ENCODE results near the gene VAMP4.

The VAMP4 gene

GRCh38 chr1:171717062-171717718 is 24.7 kb downstream of the VAMP4 start:
- no peaks in the 10 kb centered on the region for H3K4me1 ChIP-seq (ENCODE audit: insufficient read depth, insufficient read length)
- H3K4me3 ChIP-seq (ENCODE audit: insufficient read length, low read depth) = no peak overlapping the region
- no peaks in the 10 kb centered on the region for H3K9me3 ChIP-seq (ENCODE audit: insufficient read depth, low read length)
- no peaks in the 10 kb centered on the region for H3K36me3 ChIP-seq (ENCODE audit: insufficient read depth, insufficient read length, low read length)
- H3K27me3 ChIP-seq (ENCODE audit: insufficient read depth, insufficient read length) = no peaks in the 10 kb centered on the region
- DNase-seq (ENCODE audit: low read depth, low spot score) = no peak
- H3K9ac ChIP-seq (ENCODE audit: insufficient read length, low read depth) = no peak overlapping the region
- TF ChIP-seq YY1 (IDR thresholded peaks at IDR 0.05; ENCODE audit: insufficient read depth, insufficient read length) (no peak), ZNF274 (IDR thresholded peaks at IDR 0.05; ENCODE audit: low read depth, low read length) (no peak), SUZ12 (IDR thresholded peaks at IDR 0.05; ENCODE audit: extremely low read depth, insufficient read depth, insufficient read length) (no peak)

- no peaks in the 10 kb centered on the region for H3K4me1 ChIP-seq (ENCODE audit: insufficient read depth, insufficient read length)
- no peak overlapping the region for H3K4me3 ChIP-seq (ENCODE audit: insufficient read length, low read depth)
- H3K9ac ChIP-seq (ENCODE audit: insufficient read length, low read depth) = no peak overlapping the region
- no peaks in the 10 kb centered on the region for H3K36me3 ChIP-seq (ENCODE audit: insufficient read depth, insufficient read length, low read length)
- H3K27me3 ChIP-seq (ENCODE audit: insufficient read depth, insufficient read length) = no peaks in the 10 kb centered on the region
- no peak for TF ChIP-seq ZNF274 (IDR thresholded peaks at IDR 0.05; ENCODE audit: low read depth, low read length)
- no peak for TF ChIP-seq SUZ12 (IDR thresholded peaks at IDR 0.05; ENCODE audit: extremely low read depth, insufficient read depth, insufficient read length)
- TF ChIP-seq YY1 (IDR thresholded peaks at IDR 0.05; ENCODE audit: insufficient read depth, insufficient read length) = no peak
- DNase-seq (ENCODE audit: low read depth, low spot score) = no peak
- H3K9me3 ChIP-seq (ENCODE audit: insufficient read depth, low read length) = no peaks in the 10 kb centered on the region
Measured at GRCh38 chr1:171716616-171717015, 25.2 kb downstream of the VAMP4 start.

- Histone ChIP-seq H3K27me3 (ENCODE audit: insufficient read depth, insufficient read length) (no peaks in the 10 kb centered on the region), H3K9me3 (ENCODE audit: insufficient read depth, low read length) (no peaks in the 10 kb centered on the region), H3K9ac (ENCODE audit: insufficient read length, low read depth) (no peak overlapping the region), H3K4me1 (ENCODE audit: insufficient read depth, insufficient read length) (no peaks in the 10 kb centered on the region), H3K36me3 (ENCODE audit: insufficient read depth, insufficient read length, low read length) (no peaks in the 10 kb centered on the region), H3K4me3 (ENCODE audit: insufficient read length, low read depth) (no peak overlapping the region)
- TF ChIP-seq YY1 (IDR thresholded peaks at IDR 0.05; ENCODE audit: insufficient read depth, insufficient read length) = no peak
- TF ChIP-seq SUZ12 (IDR thresholded peaks at IDR 0.05; ENCODE audit: extremely low read depth, insufficient read depth, insufficient read length) = no peak
- no peak for TF ChIP-seq ZNF274 (IDR thresholded peaks at IDR 0.05; ENCODE audit: low read depth, low read length)
- DNase-seq (ENCODE audit: low read depth, low spot score) = no peak
Measured at GRCh38 chr1:171715813-171716251, 26.0 kb downstream of the VAMP4 start.

GRCh38 chr1:171712341-171712740 is 29.5 kb downstream of the VAMP4 start:
- H3K4me3 ChIP-seq (ENCODE audit: insufficient read length, low read depth) = no peak overlapping the region
- H3K4me1 ChIP-seq (ENCODE audit: insufficient read depth, insufficient read length) = no peaks in the 10 kb centered on the region
- TF ChIP-seq YY1 (IDR thresholded peaks at IDR 0.05; ENCODE audit: insufficient read depth, insufficient read length) (no peak), ZNF274 (IDR thresholded peaks at IDR 0.05; ENCODE audit: low read depth, low read length) (no peak), SUZ12 (IDR thresholded peaks at IDR 0.05; ENCODE audit: extremely low read depth, insufficient read depth, insufficient read length) (no peak)

GRCh38 chr1:171711643-171712042 is 30.2 kb downstream of the VAMP4 start:
- no peak overlapping the region for H3K9ac ChIP-seq (ENCODE audit: insufficient read length, low read depth)
- no peak for DNase-seq (ENCODE audit: low read depth, low spot score)
- H3K4me3 ChIP-seq (ENCODE audit: insufficient read length, low read depth) = no peak overlapping the region
- no peaks in the 10 kb centered on the region for H3K4me1 ChIP-seq (ENCODE audit: insufficient read depth, insufficient read length)
- H3K9me3 ChIP-seq (ENCODE audit: insufficient read depth, low read length) = no peaks in the 10 kb centered on the region
- no peaks in the 10 kb centered on the region for H3K27me3 ChIP-seq (ENCODE audit: insufficient read depth, insufficient read length)
- H3K36me3 ChIP-seq (ENCODE audit: insufficient read depth, insufficient read length, low read length) = peaks cover 5% of the 10 kb centered on the region
- TF ChIP-seq SUZ12 (IDR thresholded peaks at IDR 0.05; ENCODE audit: extremely low read depth, insufficient read depth, insufficient read length) (no peak), ZNF274 (IDR thresholded peaks at IDR 0.05; ENCODE audit: low read depth, low read length) (no peak), YY1 (IDR thresholded peaks at IDR 0.05; ENCODE audit: insufficient read depth, insufficient read length) (no peak)

More at GRCh38 chr1:171712341-171712740, 29.5 kb downstream of the VAMP4 start:
- DNase-seq (ENCODE audit: low read depth, low spot score) = no peak
- Histone ChIP-seq H3K9me3 (ENCODE audit: insufficient read depth, low read length) (no peaks in the 10 kb centered on the region), H3K36me3 (ENCODE audit: insufficient read depth, insufficient read length, low read length) (peaks cover 5% of the 10 kb centered on the region), H3K9ac (ENCODE audit: insufficient read length, low read depth) (no peak overlapping the region), H3K27me3 (ENCODE audit: insufficient read depth, insufficient read length) (no peaks in the 10 kb centered on the region)

GRCh38 chr1:171707583-171707982 is 34.3 kb downstream of the VAMP4 start:
- Histone ChIP-seq H3K4me1 (ENCODE audit: insufficient read depth, insufficient read length) (no peaks in the 10 kb centered on the region), H3K36me3 (ENCODE audit: insufficient read depth, insufficient read length, low read length) (peaks cover 5% of the 10 kb centered on the region), H3K4me3 (ENCODE audit: insufficient read length, low read depth) (no peak overlapping the region), H3K9ac (ENCODE audit: insufficient read length, low read depth) (no peak overlapping the region), H3K9me3 (ENCODE audit: insufficient read depth, low read length) (no peaks in the 10 kb centered on the region), H3K27me3 (ENCODE audit: insufficient read depth, insufficient read length) (no peaks in the 10 kb centered on the region)
- DNase-seq (ENCODE audit: low read depth, low spot score) = no peak
- no peak for TF ChIP-seq YY1 (IDR thresholded peaks at IDR 0.05; ENCODE audit: insufficient read depth, insufficient read length)
- TF ChIP-seq SUZ12 (IDR thresholded peaks at IDR 0.05; ENCODE audit: extremely low read depth, insufficient read depth, insufficient read length) = no peak
- TF ChIP-seq ZNF274 (IDR thresholded peaks at IDR 0.05; ENCODE audit: low read depth, low read length) = no peak

- Histone ChIP-seq H3K9ac (ENCODE audit: insufficient read length, low read depth) (no peak overlapping the region), H3K4me1 (ENCODE audit: insufficient read depth, insufficient read length) (no peaks in the 10 kb centered on the region), H3K9me3 (ENCODE audit: insufficient read depth, low read length) (peaks cover 2% of the 10 kb centered on the region; the same call in 1 of the 2 replicates), H3K4me3 (ENCODE audit: insufficient read length, low read depth) (no peak overlapping the region), H3K27me3 (ENCODE audit: insufficient read depth, insufficient read length) (no peaks in the 10 kb centered on the region), H3K36me3 (ENCODE audit: insufficient read depth, insufficient read length, low read length) (no peaks in the 10 kb centered on the region)
- DNase-seq (ENCODE audit: low read depth, low spot score) = no peak
- TF ChIP-seq SUZ12 (IDR thresholded peaks at IDR 0.05; ENCODE audit: extremely low read depth, insufficient read depth, insufficient read length) = no peak
Measured at GRCh38 chr1:171702598-171702997, 39.3 kb downstream of the VAMP4 start.
